ENCODE data around the gene TIMM8A.
"Not testable (repeated sequence)": the region's sequence is repeated elsewhere in the genome, so short reads cannot be mapped to it uniquely, and the experiment has no call there.

TIMM8A gene

DNA sequence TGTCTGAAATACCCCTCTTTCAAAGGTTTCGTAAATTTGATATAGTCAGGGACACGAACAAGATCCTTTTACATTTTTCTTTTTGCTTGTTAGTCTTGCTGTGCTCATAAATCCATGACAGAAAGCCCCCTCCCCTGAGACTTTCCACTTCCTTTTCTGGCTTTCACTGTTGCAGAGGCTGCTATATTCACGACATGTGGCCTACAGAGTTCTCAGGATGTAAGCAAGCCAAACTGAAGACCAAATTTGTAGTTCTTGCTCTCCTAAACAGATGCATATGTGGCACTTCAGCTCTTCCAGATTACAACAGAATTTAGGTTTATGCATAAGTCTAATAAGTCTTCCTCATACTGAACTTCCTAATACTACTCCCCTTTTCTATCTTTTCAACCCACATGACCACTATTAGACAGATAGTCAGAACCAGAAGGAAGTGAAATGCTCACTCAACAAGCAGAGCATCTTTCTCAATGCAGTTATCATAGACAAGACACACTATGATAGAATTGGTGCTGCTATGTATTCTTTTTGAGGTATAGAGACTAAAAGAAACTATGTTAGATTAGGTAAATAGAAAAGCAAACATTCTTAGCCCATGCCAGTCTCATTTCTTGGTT lies 22.5 kb upstream of the TIMM8A start:
- no peak for DNase-seq
- Mint-ChIP-seq H3K36me3 (ENCODE audit: low read depth) (no peaks in the 10 kb centered on the region), H3K4me1 (ENCODE audit: low read depth) (no peaks in the 10 kb centered on the region), H3K27ac (no peak overlapping the region), H3K27me3 (peaks cover 12% of the 10 kb centered on the region), H3K4me3 (no peak overlapping the region), H3K9me3 (no peaks in the 10 kb centered on the region)

DNA sequence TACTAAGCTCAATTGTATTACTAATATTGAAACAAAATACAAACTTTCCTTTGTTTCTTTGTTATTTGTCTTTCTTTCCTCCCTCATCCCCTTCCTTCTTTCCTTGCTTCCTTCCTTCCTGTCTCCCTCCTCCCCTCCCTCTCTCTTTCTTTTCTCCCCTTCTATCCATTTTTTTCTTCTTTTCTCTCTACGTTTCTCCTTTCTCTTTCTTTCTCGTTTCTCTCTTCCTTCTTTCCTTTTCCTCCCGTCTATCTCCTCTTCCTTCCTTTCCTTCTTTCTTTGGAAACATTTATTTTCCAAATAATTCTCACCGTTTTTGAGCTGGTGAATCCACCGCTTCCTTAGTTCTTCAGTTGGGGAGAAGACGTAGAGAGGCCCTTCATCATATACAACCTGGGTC lies 21.1 kb upstream of the TIMM8A start:
- no peaks in the 10 kb centered on the region for H3K36me3 Mint-ChIP-seq (ENCODE audit: low read depth)
- H3K4me1 Mint-ChIP-seq (ENCODE audit: low read depth) = no peaks in the 10 kb centered on the region
- no peak for DNase-seq
- no peak overlapping the region for H3K27ac Mint-ChIP-seq
- H3K9me3 Mint-ChIP-seq = no peaks in the 10 kb centered on the region
- H3K4me3 Mint-ChIP-seq = no peak overlapping the region
- H3K27me3 Mint-ChIP-seq = peaks cover 7% of the 10 kb centered on the region

DNA sequence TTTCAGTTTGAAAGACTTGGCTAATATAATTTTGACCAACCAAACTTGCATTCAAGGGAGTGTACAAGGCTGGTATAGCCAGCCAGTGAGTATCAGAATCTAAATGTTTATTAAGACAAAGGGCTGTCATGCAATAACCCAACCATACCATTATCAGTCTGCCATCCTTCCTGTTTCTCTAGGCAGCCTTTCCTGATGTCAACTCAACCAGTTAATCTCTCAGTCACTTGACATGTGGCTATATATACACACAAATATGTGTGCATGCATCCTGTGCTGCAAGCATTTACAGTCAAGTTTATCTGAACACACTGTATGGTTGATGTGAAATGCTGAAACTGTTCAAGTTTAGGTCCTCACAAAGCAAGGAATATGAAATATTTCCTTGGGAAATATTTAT lies 20.3 kb upstream of the TIMM8A start:
- no peaks in the 10 kb centered on the region for H3K4me1 Mint-ChIP-seq (ENCODE audit: low read depth)
- H3K27ac Mint-ChIP-seq = no peak overlapping the region
- no peak overlapping the region for H3K4me3 Mint-ChIP-seq
- H3K9me3 Mint-ChIP-seq = no peaks in the 10 kb centered on the region
- DNase-seq = no peak
- H3K36me3 Mint-ChIP-seq (ENCODE audit: low read depth) = no peaks in the 10 kb centered on the region
- peaks cover 7% of the 10 kb centered on the region for H3K27me3 Mint-ChIP-seq

DNA sequence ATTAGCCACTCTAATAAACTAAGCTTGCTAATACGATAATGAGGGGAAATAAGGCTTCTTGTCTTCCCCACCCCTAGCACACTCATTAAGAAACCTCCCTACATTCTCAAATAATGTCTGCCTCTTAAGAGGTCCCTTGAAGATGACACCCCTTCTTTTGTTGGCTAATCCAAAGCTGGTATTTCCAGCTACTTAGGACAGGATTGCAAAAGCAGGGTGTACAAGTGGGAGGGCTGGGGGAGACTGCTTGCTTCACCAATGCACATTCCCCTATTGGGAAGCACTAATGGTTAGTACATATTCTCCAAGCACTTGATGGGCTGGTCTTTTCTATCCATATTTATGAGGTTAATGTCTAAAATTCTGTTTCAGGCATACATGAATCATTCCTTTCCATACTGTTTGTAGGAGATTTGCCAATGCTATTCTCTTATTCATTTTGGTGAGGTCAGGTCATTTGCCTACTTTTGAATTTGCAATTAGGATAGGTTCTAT lies 16.8 kb upstream of the TIMM8A start:
- DNase-seq = no peak
- H3K9me3 Mint-ChIP-seq = no peaks in the 10 kb centered on the region
- no peak overlapping the region for H3K4me3 Mint-ChIP-seq
- peaks cover 21% of the 10 kb centered on the region for H3K27me3 Mint-ChIP-seq
- no peak overlapping the region for H3K27ac Mint-ChIP-seq
- H3K4me1 Mint-ChIP-seq (ENCODE audit: low read depth) = no peaks in the 10 kb centered on the region
- H3K36me3 Mint-ChIP-seq (ENCODE audit: low read depth) = no peaks in the 10 kb centered on the region

DNA sequence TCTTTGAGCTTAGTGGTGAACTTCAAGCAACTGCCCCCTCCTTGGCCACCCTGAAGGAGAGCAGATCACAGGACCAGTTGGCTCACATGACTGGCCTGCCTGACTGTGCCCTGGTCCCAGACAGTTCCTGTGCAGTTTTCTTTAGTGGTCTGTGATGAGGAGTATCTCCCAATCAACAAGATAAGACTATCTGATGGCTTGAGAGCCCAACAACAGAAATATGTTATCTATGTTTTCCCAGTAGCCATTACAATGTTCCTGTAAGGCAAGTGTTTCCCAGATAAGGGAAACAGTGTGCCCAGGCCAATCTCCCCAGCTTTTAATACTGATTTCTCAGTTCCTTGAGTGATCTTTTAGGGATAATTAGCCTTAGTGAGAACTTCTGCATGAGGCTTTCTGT lies 14.2 kb upstream of the TIMM8A start:
- Mint-ChIP-seq H3K27me3 (peaks cover 21% of the 10 kb centered on the region), H3K36me3 (ENCODE audit: low read depth) (no peaks in the 10 kb centered on the region), H3K4me1 (ENCODE audit: low read depth) (no peaks in the 10 kb centered on the region), H3K27ac (no peak overlapping the region), H3K4me3 (no peak overlapping the region), H3K9me3 (no peaks in the 10 kb centered on the region)
- no peak for DNase-seq

DNA sequence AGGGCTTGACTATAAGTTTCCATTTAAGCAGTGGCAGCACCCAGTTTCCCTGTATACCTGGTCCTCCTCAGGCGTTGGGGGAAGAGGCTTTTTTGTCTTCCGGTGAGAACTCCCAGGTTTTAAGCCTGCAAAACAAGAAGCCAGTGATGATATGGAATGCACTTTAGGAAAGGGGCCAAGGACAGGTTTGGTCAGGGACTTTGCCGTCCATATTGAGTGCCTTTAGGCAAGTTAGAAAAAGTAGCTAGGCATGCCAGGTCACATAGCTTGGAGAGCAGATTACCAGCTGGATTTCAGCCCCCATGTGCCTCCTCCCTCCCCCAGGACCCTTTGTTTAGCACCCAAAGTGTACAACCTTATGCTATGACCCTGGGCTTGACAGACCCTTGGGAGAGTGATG lies 13.6 kb upstream of the TIMM8A start:
- Mint-ChIP-seq H3K36me3 (ENCODE audit: low read depth) (no peaks in the 10 kb centered on the region), H3K4me3 (no peak overlapping the region), H3K4me1 (ENCODE audit: low read depth) (no peaks in the 10 kb centered on the region), H3K27ac (no peak overlapping the region), H3K9me3 (no peaks in the 10 kb centered on the region), H3K27me3 (peaks cover 21% of the 10 kb centered on the region)
- no peak for DNase-seq

DNA sequence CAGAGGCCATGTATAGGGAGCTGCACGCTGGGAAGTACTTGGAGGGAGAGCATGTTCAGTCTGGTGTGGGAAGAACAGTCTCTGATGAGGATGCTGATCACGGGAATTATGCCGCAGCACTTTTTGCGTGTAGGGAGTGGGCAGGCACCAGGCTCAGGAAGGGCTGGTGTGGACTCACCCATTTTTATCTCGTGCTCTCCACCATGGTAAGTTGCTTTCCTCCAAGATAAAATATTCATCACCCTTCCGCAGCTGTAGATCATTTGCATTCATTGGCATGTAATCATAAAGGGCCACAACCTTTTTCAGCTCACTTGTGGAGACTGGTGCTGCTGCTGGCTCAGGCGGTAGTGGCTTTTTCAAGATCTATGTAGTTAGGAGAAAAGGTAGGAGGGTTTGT lies 11.8 kb upstream of the TIMM8A start:
- H3K4me3 Mint-ChIP-seq = no peak overlapping the region
- no peak overlapping the region for H3K27ac Mint-ChIP-seq
- H3K36me3 Mint-ChIP-seq (ENCODE audit: low read depth) = no peaks in the 10 kb centered on the region
- no peak for DNase-seq
- H3K9me3 Mint-ChIP-seq = no peaks in the 10 kb centered on the region
- no peaks in the 10 kb centered on the region for H3K4me1 Mint-ChIP-seq (ENCODE audit: low read depth)
- peaks cover 21% of the 10 kb centered on the region for H3K27me3 Mint-ChIP-seq

DNA sequence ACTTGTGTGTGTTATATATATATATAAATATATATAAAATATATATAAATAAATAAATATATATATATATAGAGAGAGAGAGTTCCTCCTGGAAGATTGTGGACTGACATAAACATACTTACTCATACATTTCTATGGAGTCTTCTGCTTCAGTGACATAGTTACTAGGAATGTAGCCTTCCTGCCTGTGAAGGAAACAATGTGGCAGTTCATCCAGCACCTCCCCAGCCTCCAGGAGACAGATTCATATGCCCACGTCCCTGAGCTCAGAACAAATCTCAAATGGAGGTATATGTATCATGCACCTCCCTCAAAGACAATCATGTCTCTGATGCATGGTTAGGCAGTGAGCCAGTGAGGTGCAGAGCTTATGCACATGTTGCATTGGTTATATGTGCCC lies 11.4 kb upstream of the TIMM8A start:
- no peaks in the 10 kb centered on the region for H3K4me1 Mint-ChIP-seq (ENCODE audit: low read depth)
- peaks cover 21% of the 10 kb centered on the region for H3K27me3 Mint-ChIP-seq
- H3K27ac Mint-ChIP-seq = no peak overlapping the region
- no peak overlapping the region for H3K4me3 Mint-ChIP-seq
- DNase-seq = no peak
- no peaks in the 10 kb centered on the region for H3K36me3 Mint-ChIP-seq (ENCODE audit: low read depth)
- H3K9me3 Mint-ChIP-seq = no peaks in the 10 kb centered on the region

DNA sequence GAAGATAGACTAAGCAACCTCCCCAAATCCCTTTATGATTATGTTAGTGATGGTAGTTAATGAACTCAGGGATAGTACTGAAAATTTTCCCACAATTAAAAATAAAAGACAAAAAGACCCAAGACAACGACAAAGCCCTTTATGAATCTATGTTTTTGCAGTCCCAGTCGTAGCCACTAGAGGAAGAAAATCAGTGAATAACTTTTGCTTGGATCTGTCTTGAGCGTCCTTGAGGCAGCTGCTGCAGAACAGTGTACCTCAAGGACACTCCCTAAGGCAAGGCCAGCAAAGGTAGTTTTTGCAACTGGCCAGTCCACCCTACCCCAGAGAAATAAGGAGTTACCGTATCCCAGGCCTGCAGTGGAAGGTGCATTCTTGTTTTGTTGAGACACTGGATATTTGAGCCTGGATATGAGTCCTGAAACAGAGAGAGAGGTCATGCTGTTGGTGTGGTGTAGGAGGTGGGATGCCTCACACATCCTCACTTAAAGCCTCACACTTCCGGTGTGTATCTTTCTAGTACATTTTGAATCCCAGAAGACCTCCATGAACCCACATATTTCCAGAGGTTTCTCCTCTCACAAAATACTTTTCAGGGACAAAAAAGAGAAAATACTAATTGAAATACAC lies 8.7 kb upstream of the TIMM8A start:
- H3K27me3 Mint-ChIP-seq = peaks cover 25% of the 10 kb centered on the region
- no peak overlapping the region for H3K27ac Mint-ChIP-seq
- no peaks in the 10 kb centered on the region for H3K4me1 Mint-ChIP-seq (ENCODE audit: low read depth)
- no peak for DNase-seq
- no peaks in the 10 kb centered on the region for H3K9me3 Mint-ChIP-seq
- H3K36me3 Mint-ChIP-seq (ENCODE audit: low read depth) = no peaks in the 10 kb centered on the region
- H3K4me3 Mint-ChIP-seq = no peak overlapping the region

DNA sequence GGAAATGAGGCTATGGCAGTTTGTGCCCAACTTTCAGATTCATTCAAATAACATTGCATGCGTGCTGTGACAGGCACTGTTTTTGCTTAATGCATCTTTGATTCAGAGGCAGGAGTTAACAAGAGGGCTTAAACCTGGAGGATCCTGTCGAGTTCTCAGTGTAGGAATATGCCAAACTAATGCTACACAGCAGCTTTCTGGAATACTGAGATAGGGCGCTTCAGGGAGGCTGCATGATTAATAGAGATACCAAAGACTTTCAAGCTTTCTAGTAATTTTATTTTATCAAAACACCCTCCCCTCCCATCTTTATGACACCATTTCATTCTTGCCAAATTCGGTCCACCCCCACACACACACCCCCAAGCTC lies 636 bp upstream of the TIMM8A start:
- Mint-ChIP-seq H3K27ac (peak overlapping the region; percentile 97), H3K4me3 (peak overlapping the region; percentile 92), H3K27me3 (peaks cover 9% of the 10 kb centered on the region), H3K36me3 (ENCODE audit: low read depth) (peaks cover 42% of the 10 kb centered on the region), H3K9me3 (no peaks in the 10 kb centered on the region), H3K4me1 (ENCODE audit: low read depth) (peaks cover 20% of the 10 kb centered on the region)
- no peak for DNase-seq

DNA sequence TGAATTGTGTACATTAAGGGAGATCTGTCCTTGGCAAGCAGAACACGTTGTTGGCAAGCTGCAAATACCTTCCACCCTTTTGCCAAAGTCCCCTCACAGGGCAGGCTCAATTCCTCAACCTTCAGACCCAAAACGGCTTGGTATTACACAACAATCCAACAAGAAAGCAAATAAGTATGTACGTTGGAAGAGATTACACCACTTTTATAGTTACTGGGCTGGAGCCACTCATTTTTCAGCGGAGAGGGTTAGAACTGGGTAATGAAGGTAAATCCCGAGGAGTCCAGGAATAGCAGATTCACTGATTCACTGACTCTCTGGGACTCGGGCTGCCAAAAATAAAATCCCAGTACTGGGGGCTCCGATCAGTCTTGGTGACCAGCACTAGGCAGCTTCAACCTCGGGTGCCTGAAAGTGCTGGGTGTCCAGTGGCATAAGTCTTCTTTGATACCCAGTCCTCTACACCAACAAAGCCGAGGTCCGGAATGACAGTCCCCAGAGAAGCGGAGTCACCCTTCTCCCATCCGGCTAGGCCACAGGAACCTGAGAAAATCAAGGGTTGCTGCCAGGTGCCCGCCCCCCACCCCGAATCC lies 587 bp downstream of the TIMM8A start:
- Mint-ChIP-seq H3K4me3 (peak overlapping the region; percentile 92), H3K36me3 (ENCODE audit: low read depth) (peaks cover 52% of the 10 kb centered on the region), H3K27me3 (peaks cover 7% of the 10 kb centered on the region), H3K27ac (peak overlapping the region; percentile 97), H3K9me3 (no peaks in the 10 kb centered on the region), H3K4me1 (ENCODE audit: low read depth) (peaks cover 20% of the 10 kb centered on the region)
- no peak for DNase-seq

DNA sequence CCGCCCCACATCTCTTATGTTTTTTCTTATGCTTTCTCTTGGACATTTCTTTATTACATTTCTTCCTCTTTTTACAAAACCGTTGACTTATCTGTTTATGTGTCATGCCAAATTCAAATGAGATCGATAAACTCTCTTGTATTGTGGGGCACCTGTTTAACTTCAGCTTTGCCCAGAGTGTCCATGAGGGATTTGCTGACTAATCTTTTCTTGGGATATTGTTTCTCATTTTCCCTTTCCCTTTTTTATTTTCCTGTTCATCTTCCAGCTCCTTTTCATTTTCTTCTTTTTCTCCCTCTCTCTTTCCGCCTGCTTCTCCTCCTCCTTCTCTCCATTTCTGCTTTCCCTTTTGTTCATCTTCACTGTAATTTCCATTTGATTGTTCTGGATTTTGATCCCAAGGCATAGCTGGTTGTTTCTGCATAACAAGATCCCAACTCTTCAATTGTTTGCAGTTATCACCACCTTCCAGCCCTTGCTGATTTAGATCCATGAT lies 10.7 kb downstream of the TIMM8A start:
- Mint-ChIP-seq H3K9me3 (no peaks in the 10 kb centered on the region), H3K27ac (no peak overlapping the region), H3K4me3 (no peak overlapping the region), H3K4me1 (ENCODE audit: low read depth) (peaks cover 5% of the 10 kb centered on the region), H3K36me3 (ENCODE audit: low read depth) (peaks cover 18% of the 10 kb centered on the region), H3K27me3 (peaks cover 6% of the 10 kb centered on the region)
- DNase-seq = no peak

DNA sequence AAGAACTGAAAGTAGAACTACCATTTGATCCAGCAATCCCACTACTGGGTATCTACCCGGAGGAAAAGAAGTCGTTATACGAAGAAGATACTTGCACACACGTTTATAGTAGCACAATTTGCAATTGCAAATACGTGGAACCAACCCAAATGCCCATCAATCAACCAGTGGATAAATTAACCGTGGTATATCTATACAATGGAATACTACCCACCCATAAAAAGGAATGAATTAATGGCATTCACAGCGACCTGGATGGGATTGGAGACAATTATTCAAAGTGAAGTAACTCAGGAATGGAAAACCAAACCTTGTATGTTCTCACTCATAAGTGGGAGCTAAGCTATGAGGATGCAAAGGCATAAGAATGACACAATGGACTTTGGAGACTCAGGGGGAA lies 14.2 kb downstream of the TIMM8A start:
- not testable (repeated sequence) for H3K27me3 Mint-ChIP-seq; H3K4me1 Mint-ChIP-seq (ENCODE audit: low read depth); H3K36me3 Mint-ChIP-seq (ENCODE audit: low read depth); H3K4me3 Mint-ChIP-seq; DNase-seq; H3K9me3 Mint-ChIP-seq; H3K27ac Mint-ChIP-seq

DNA sequence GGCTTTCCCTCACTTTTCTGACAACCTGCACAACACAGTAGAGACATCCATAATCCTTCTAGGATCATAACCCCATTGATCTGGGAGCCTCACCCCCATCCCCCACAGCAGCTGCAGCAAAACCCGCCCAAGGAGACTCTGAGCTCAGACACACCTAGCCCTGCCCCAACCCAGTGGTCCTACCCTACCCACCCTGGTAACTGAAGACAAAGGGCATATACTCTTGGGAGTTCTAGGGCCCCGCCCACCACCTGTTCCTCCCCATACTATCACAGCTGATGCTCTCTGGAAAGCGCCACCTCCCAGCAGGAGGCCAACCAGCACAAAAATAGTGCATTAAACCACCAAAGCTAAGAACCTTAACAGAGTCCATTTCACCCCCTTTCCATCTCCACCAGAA lies 21.9 kb downstream of the TIMM8A start:
- not testable (repeated sequence) for H3K4me3 Mint-ChIP-seq

DNA sequence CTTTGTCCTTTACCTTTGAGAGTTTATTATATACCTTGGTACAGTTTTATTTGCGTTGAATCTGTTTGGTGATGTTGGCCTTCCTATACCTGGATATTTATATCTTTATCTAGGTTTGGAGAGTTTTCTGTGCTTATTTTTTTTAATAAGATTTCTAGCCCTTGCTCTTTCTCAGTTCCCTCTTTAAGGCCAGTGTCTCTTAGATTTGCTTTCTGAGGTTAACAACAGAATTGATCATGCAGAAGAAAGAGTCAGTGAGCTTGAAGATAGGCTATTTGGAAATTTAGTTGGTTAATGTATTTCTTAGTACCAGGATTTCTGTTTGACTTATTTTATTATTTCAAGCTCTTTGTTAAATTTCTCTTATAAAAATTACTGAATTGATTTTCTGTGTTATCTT lies 44.8 kb downstream of the TIMM8A start:
- DNase-seq = no peak
- H3K27me3 Mint-ChIP-seq = peaks cover 18% of the 10 kb centered on the region
- no peaks in the 10 kb centered on the region for H3K36me3 Mint-ChIP-seq (ENCODE audit: low read depth)
- no peak overlapping the region for H3K4me3 Mint-ChIP-seq
- no peak overlapping the region for H3K27ac Mint-ChIP-seq
- H3K4me1 Mint-ChIP-seq (ENCODE audit: low read depth) = no peaks in the 10 kb centered on the region
- H3K9me3 Mint-ChIP-seq = no peaks in the 10 kb centered on the region

More for the DNA sequence above, 21.9 kb downstream of the TIMM8A start:
- H3K9me3 Mint-ChIP-seq; H3K4me1 Mint-ChIP-seq (ENCODE audit: low read depth); H3K36me3 Mint-ChIP-seq (ENCODE audit: low read depth); H3K27ac Mint-ChIP-seq; DNase-seq; H3K27me3 Mint-ChIP-seq: not testable (repeated sequence)
